ENCODE measurements around the gene RASGRF2.

GRCh38 chr5:81254886-81255559 lies 294.9 kb downstream of the RASGRF2 start:
- TF ChIP-seq POLR2AphosphoS5 (IDR thresholded peaks at IDR 0.05; ENCODE audit: low read depth) = no peak
- TF ChIP-seq CTCF (IDR thresholded peaks at IDR 0.05; ENCODE audit: insufficient read depth, low read length) = no peak
- no peak for TF ChIP-seq REST (IDR thresholded peaks at IDR 0.05; ENCODE audit: insufficient replicate concordance, low read depth)
- TF ChIP-seq SPI1 (IDR thresholded peaks at IDR 0.05; ENCODE audit: borderline replicate concordance, low read depth) = no peak
